Spleen (tissue), 11 donors: Measurements from ENCODE around the gene FXYD5. TPM values are rescaled to one million over a fixed set of nuclear protein-coding genes. Genes with fewer than 3 reads are reported as not detected.

Source experiments
- DNase-seq: peaks from one replicate; pipeline ENCODE4 v3.0.0-alpha.2; 2020
- H3K27ac ChIP-seq, 8 donors: fragments of 200-600 bp; sonication (generic) in 7 of 8; 1 replicate in 4 of 8; 2 replicates in 4 of 8; pipeline versions ENCODE4 v1.5.0 to v1.8.0; 2016 to 2021; ENCODE audit warnings: inconsistent platforms in 4 of 8, mild to moderate bottlenecking in 4 of 8, moderate library complexity in 1 of 8
- H3K27me3 ChIP-seq, 7 donors: fragments of 200-600 bp; sonication (generic) in 6 of 7; replicated peaks in 1 of 7; 1 replicate in 4 of 7; 2 replicates in 3 of 7; pipeline versions ENCODE4 v1.5.0 to v1.8.0; 2016 to 2021; ENCODE audit warnings: inconsistent platforms in 3 of 7, mild to moderate bottlenecking in 1 of 7
- H3K36me3 ChIP-seq, 6 donors: fragments of 200-600 bp; sonication (generic) in 5 of 6; 1 replicate in 4 of 6; 2 replicates in 2 of 6; pipeline versions ENCODE4 v1.5.0 to v1.8.0; 2016 to 2021; ENCODE audit warnings: inconsistent platforms in 2 of 6
- H3K4me1 ChIP-seq, 6 donors: fragments of 200-600 bp; sonication (generic) in 5 of 6; 1 replicate in 3 of 6; 2 replicates in 3 of 6; pipeline versions ENCODE4 v1.5.0 to v1.8.0; 2016 to 2021; ENCODE audit warnings: inconsistent platforms in 3 of 6
- H3K4me3 ChIP-seq, 8 donors: fragments of 200-600 bp; sonication (generic) in 7 of 8; 1 replicate in 4 of 8; 2 replicates in 4 of 8; pipeline versions ENCODE4 v1.5.0 to v1.8.0; 2016 to 2021; ENCODE audit warnings: inconsistent platforms in 4 of 8, mild to moderate bottlenecking in 4 of 8, moderate library complexity in 2 of 8
- H3K9me3 ChIP-seq, 8 donors: fragments of 200-600 bp; sonication (generic) in 7 of 8; 1 replicate in 4 of 8; 2 replicates in 4 of 8; pipeline versions ENCODE4 v1.5.0 to v1.8.0; 2016 to 2021; ENCODE audit warnings: inconsistent platforms in 4 of 8
- CTCF ChIP-seq, 11 experiments: fragments of 200-600 bp in 7 of 11; fragments of 450-650 bp in 4 of 11; sonication (generic) in 4 of 11; IDR thresholded peaks in 8 of 11; conservative IDR thresholded peaks in 3 of 11; 1 replicate in 7 of 11; 2 replicates in 4 of 11; pipeline versions ENCODE4 v1.4.0 to v1.8.0; 2016 to 2021; ENCODE audit warnings: antibody characterized with exemption in 11 of 11, inconsistent platforms in 4 of 11, mild to moderate bottlenecking in 1 of 11
- POLR2A ChIP-seq, 3 donors: fragments of 450-650 bp; IDR thresholded peaks; one replicate each; pipeline ENCODE4 v1.5.1; 2017; ENCODE audit warnings: antibody characterized with exemption in 3 of 3, mild to moderate bottlenecking in 1 of 3
- POLR2AphosphoS5 ChIP-seq, 3 donors: sonication (generic); formaldehyde crosslinking; IDR thresholded peaks; one replicate each; pipeline ENCODE4 v1.5.1; 2017; ENCODE audit warnings: antibody characterized with exemption in 3 of 3
- WGBS, 5 donors: extraction: QIAGEN DNeasy Blood & Tissue Kit in 3 of 5; methylation state at CpG; one replicate each; pipeline versions ENCODE4 v1.1.5 to v1.1.7; 2013 to 2018; 5-methylcytosine and 5-hydroxymethylcytosine counted together
- intact Hi-C: fragments of 100-400 bp; cut with DNase I; formaldehyde crosslinking; loops from one replicate; pipeline ENCODE4 v1.15.0; 2023; ENCODE audit warnings: low total_unique reads
- polyA plus RNA-seq, 3 donors: library from polyadenylated mRNA; stranded (reverse); fragments of 200-250 nt; gene quantifications; one replicate each; pipeline ENCODE4 v1.2.1, GENCODE V29; 2013
- total RNA-seq, 7 donors: library from RNA; depleted of rRNA in 3 of 7; stranded (reverse); fragments of >200 nt in 3 of 7; fragmentation: NEBNext Ultra II Directional in 4 of 7; extraction: Animal tissue kit (Norgen Biotek cat#: 25700) in 4 of 7; gene quantifications; one replicate each; pipeline versions ENCODE4 v1.1.0 to v1.2.1, GENCODE V29; 2016 to 2021
- donor health status: healthy with polysubstance abuse.
- donor health status: DM: no; HTN: no; CAD: no; lungs with moderate emphysema.
- donor health status: DM: no; HTN: no; CAD: no.
- donor health status: Bipolar disorder and iron deficiency.
- donor health status: healthy.
- donor health status: DM: no; HTN: no; CAD: no.
- donor health status: DM: yes; HTN: yes; CAD: no.

The FXYD5 gene
- total and polyA plus RNA-seq, 10 donors = 132 to 235 (median 175) TPM

- no peaks in the 10 kb centered on the region for H3K9me3 ChIP-seq
- H3K4me3 ChIP-seq = no peak overlapping the region
- no peak overlapping the region for H3K27ac ChIP-seq
- no peak for DNase-seq
- TF ChIP-seq POLR2A (IDR thresholded peaks at IDR 0.05) = no peak
- no peak for TF ChIP-seq CTCF (IDR thresholded peaks at IDR 0.05 in 8 of 11, conservative IDR thresholded peaks at IDR 0.05 in 3 of 11)
- no peak for TF ChIP-seq POLR2AphosphoS5 (IDR thresholded peaks at IDR 0.05)
- peaks cover 0 to 23% (median 0%) of the 10 kb centered on the region in 7 donors for H3K27me3 ChIP-seq
- no peaks in the 10 kb centered on the region for H3K36me3 ChIP-seq
- 56 to 85% (median 83%) methylated on average over 6 to 11 of the region's 11 CpGs for WGBS, 5 donors
- intact Hi-C loops = no loop called here
- peaks cover 3 to 59% (median 23%) of the 10 kb centered on the region in 6 donors for H3K4me1 ChIP-seq
Observed at GRCh38 chr19:35136231-35136630, 18.3 kb upstream of the FXYD5 start.

DNA sequence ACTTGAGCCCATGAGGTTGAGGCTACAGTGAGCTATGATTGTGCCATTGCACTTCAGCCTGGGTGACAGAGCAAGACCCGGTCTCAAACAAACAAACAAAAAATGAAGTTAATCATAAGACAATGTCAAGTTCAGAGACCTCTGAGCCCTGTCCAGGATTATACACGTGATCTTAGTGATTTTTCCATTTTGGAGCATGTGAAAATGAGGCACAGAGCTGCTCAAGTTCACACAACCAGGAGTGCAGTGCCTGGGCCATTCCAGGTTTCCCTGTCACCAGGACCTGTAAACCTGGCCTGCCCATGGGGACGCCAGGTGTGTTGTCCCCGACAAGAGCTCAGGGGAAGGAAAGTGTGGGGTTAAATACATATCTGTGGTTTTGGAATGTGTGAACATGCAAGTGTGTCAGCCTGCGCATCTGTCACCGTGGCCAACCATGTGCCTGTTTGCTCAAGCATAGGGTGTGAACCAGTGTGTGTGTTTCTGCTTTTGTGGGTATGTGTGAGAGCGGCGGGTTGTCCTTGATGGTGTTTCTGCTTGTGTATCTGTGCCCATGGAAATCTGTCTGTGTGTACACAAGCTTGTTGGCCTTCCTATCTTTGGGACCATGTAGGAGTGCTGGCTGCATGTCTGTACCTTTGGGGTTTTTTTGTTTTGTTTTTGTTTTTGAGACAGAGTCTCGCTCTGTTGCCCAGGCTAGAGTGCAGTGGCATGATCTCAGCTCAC is 17.4 kb upstream of the FXYD5 start:
- no peak for DNase-seq
- H3K4me1 ChIP-seq = peaks cover 11 to 68% (median 31%) of the 10 kb centered on the region in 6 donors
- TF ChIP-seq CTCF (IDR thresholded peaks at IDR 0.05 in 8 of 11, conservative IDR thresholded peaks at IDR 0.05 in 3 of 11) (no peak), POLR2AphosphoS5 (IDR thresholded peaks at IDR 0.05) (no peak), POLR2A (IDR thresholded peaks at IDR 0.05) (no peak)
- no peak overlapping the region for H3K4me3 ChIP-seq
- WGBS, 5 donors = 55 to 68% (median 64%) methylated on average over 9 of the region's 9 CpGs
- H3K27me3 ChIP-seq = peaks cover 0 to 32% (median 2%) of the 10 kb centered on the region in 7 donors
- intact Hi-C loops = no loop called here
- H3K9me3 ChIP-seq = no peaks in the 10 kb centered on the region
- H3K27ac ChIP-seq = no peak overlapping the region
- no peaks in the 10 kb centered on the region for H3K36me3 ChIP-seq

DNA sequence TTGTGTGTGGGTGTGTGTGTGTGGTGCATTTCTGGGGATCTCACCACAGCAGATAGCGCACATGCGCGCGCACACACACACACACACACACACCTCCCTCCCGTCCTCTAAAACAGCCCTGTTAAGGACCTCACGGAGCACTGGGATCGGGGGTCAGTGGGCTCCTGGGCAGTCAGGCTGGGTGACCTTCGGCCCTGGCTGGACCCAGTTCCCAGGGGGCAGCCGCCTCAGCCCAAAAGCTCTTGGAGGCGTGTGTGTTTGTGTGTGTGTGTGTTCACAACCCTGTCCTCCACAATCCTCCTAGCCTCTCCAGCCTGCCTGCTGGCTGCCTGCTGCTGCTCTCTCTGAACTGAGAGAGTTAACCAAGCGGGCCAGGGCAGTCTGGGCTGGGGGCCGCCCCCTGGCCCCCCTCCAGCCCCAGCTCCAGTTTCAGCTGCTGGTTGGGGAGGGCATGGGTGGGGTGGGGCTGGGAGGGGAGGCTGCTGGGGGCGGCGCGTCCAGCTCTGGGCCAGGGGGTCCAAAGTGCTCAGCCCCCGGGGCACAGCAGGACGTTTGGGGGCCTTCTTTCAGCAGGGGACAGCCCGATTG is 16.1 kb upstream of the FXYD5 start, which contains the start of gene FXYD1:
TSS of gene FXYD1 (plus strand) at position 520 of the 588 bp plus-strand sequence. CDS start 1,256 bp downstream, outside the sequence.
- intact Hi-C loops = no loop called here
- peak within 1 kb of the TSS in 7 of 8 donors; percentile 66 to 79 (median 72) for H3K27ac ChIP-seq
- peaks cover 19 to 81% (median 44%) of the 10 kb centered on the region in 6 donors for H3K4me1 ChIP-seq
- no peaks in the 10 kb centered on the region for H3K9me3 ChIP-seq
- H3K4me3 ChIP-seq = peak within 1 kb of the TSS in 2 of 8 donors; percentile 15 to 65
- no peak for DNase-seq
- 70 to 89% (median 84%) methylated on average over 13 to 18 of the region's 18 CpGs for WGBS, 5 donors
- no peaks in the 10 kb centered on the region for H3K36me3 ChIP-seq
- H3K27me3 ChIP-seq = peaks cover 0 to 44% (median 14%) of the 10 kb centered on the region in 7 donors
- no peak for TF ChIP-seq POLR2AphosphoS5 (IDR thresholded peaks at IDR 0.05)

DNA sequence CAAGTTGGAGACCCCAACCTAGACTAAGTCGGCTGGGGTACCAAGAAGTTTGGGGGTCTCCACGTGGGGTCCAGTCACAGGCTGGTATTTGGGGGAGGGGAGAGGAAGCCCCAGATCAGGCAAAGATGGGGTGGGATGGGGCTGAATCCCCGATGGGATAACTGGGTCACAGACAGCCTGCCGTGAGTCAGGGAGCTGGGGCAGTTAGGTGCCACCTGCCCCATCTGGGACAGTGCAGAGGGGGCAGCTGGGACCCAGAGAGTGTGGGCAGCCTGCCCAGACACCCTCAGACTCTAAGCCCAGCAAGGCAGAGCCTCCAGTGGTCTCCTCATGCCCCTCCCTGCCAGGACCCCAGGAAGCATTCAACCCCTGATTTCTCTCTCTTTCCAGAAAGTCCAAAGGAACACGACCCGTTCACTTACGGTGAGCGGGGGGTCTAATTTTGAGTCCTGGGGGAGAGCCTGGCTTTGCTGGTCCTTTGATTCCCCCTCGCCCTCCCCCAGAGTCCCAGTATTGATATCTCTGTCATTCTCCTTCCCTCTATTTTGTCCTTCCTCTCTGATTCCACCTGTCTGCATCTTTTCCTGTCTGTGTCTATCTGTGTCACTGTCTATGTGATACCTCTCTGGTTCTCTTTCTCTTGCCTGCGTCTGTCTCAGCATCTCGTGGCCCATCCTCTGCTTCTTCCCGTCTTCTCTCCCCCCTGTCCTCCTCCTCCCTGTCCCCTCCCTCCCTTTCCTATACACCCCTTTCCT is 14.2 kb upstream of the FXYD5 start:
- intact Hi-C loops = no loop called here
- Histone ChIP-seq H3K27me3 (peaks cover 0 to 64% (median 18%) of the 10 kb centered on the region in 7 donors), H3K9me3 (no peaks in the 10 kb centered on the region), H3K27ac (peak overlapping the region in 7 of 8 donors; percentile 66 to 79 (median 72)), H3K4me3 (peak overlapping the region in 3 of 8 donors; percentile 14 to 65 (median 23)), H3K36me3 (no peaks in the 10 kb centered on the region), H3K4me1 (peaks cover 19 to 93% (median 53%) of the 10 kb centered on the region in 6 donors)
- TF ChIP-seq POLR2A (IDR thresholded peaks at IDR 0.05) (no peak), CTCF (IDR thresholded peaks at IDR 0.05 in 8 of 11, conservative IDR thresholded peaks at IDR 0.05 in 3 of 11) (no peak), POLR2AphosphoS5 (IDR thresholded peaks at IDR 0.05) (no peak)
- no peak for DNase-seq
- WGBS, 5 donors = 56 to 72% (median 69%) methylated on average over 12 of the region's 12 CpGs
